Activated CD4-positive, alpha-beta memory T cell treated with anti-CD3 and anti-CD28 coated beads, Interleukin-2, amount 10 ng/mL, durations not matched to agents 7 days and 5 days (primary cell): Measurements from ENCODE around the gene KCNQ1OT1. TPM values are rescaled to one million over a fixed set of nuclear protein-coding genes. Genes with fewer than 3 reads are reported as not detected.

ENCODE experiments used
- CTCF ChIA-PET: fragments of 350-600 bp; sonication (Branson Sonifier 250); formaldehyde crosslinking; loops from one replicate; lab custom pipeline; 2021; ENCODE audit warnings: antibody characterized with exemption, inconsistent platforms; lab: Charles Lee
- POLR2A ChIA-PET: fragments of 350-600 bp; sonication (Branson Sonifier 250); formaldehyde crosslinking; loops from one replicate; lab custom pipeline; 2021; ENCODE audit warnings: antibody characterized with exemption; lab: Charles Lee
- DNase-seq: peaks from one replicate; pipeline ENCODE4 v3.0.0-alpha.2; 2020
- H3K27ac Mint-ChIP-seq: one replicate; pipeline ENCODE4 v1.8.0; 2021; ENCODE audit warnings: mild to moderate bottlenecking, mixed read lengths
- H3K27me3 Mint-ChIP-seq: one replicate; pipeline ENCODE4 v1.8.0; 2021; ENCODE audit warnings: mixed read lengths
- H3K36me3 Mint-ChIP-seq: one replicate; pipeline ENCODE4 v1.8.0; 2021; ENCODE audit warnings: low read depth, mixed read lengths
- H3K4me1 Mint-ChIP-seq: one replicate; pipeline ENCODE4 v1.8.0; 2021; ENCODE audit warnings: mixed read lengths
- H3K4me3 Mint-ChIP-seq: one replicate; pipeline ENCODE4 v1.8.0; 2021; ENCODE audit warnings: mild to moderate bottlenecking, mixed read lengths
- H3K9me3 Mint-ChIP-seq: one replicate; pipeline ENCODE4 v1.8.0; 2021; ENCODE audit warnings: mixed read lengths
- total RNA-seq, 2 experiments: library from RNA; stranded (reverse); gene quantifications; one replicate each; pipeline ENCODE4 v1.2.3, GENCODE V29; 2021

Gene KCNQ1OT1
- total RNA-seq, 2 experiments from 2014 or later = 0.25 to 0.28 TPM

DNA sequence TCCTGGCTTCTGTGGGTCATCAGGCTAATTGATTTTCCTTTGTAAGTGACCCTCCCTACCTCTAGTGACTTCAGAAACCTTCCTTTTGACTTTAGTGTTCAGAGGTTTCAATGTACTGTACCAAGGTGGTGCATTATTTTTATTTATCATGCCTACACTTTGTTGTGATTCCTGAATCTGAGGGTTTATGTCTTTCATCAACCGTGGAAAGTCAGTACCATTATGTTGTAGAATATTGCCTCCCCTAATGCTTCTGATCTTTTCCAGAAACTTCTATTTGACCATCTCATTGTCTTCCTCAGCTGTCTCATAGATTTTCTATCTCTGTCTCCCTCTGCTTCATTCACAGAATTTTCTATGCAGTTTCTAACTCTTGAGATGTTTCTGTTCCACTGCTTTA is 105.5 kb downstream of the KCNQ1OT1 start:
- POLR2A ChIA-PET = no interaction called here
- CTCF ChIA-PET = no interaction called here

GRCh38 chr11:2593393-2593950 is 106.3 kb downstream of the KCNQ1OT1 start:
- H3K27me3 Mint-ChIP-seq = no peaks in the 10 kb centered on the region
- H3K4me1 Mint-ChIP-seq = no peaks in the 10 kb centered on the region
- H3K4me3 Mint-ChIP-seq = no peak overlapping the region
- H3K36me3 Mint-ChIP-seq = no peaks in the 10 kb centered on the region
- H3K27ac Mint-ChIP-seq = no peak overlapping the region
- CTCF ChIA-PET = no interaction called here
- DNase-seq = no peak
- H3K9me3 Mint-ChIP-seq = peaks cover 10% of the 10 kb centered on the region
- POLR2A ChIA-PET = no interaction called here

More for the DNA sequence above, 105.5 kb downstream of the KCNQ1OT1 start:
- Mint-ChIP-seq H3K27ac (no peak overlapping the region), H3K4me1 (no peaks in the 10 kb centered on the region), H3K4me3 (no peak overlapping the region), H3K27me3 (no peaks in the 10 kb centered on the region), H3K36me3 (no peaks in the 10 kb centered on the region), H3K9me3 (peaks cover 14% of the 10 kb centered on the region)
- DNase-seq = no peak

GRCh38 chr11:2592559-2593392 is 107.0 kb downstream of the KCNQ1OT1 start:
- Mint-ChIP-seq H3K36me3 (no peaks in the 10 kb centered on the region), H3K27ac (no peak overlapping the region), H3K4me3 (no peak overlapping the region), H3K27me3 (no peaks in the 10 kb centered on the region), H3K9me3 (peaks cover 5% of the 10 kb centered on the region), H3K4me1 (no peaks in the 10 kb centered on the region)
- ChIA-PET CTCF (no interaction called here), POLR2A (no interaction called here)
- no peak for DNase-seq

- H3K36me3 Mint-ChIP-seq = no peaks in the 10 kb centered on the region
- no peaks in the 10 kb centered on the region for H3K27me3 Mint-ChIP-seq
- H3K9me3 Mint-ChIP-seq = no peaks in the 10 kb centered on the region
- no peak overlapping the region for H3K4me3 Mint-ChIP-seq
- no peak overlapping the region for H3K27ac Mint-ChIP-seq
- no peaks in the 10 kb centered on the region for H3K4me1 Mint-ChIP-seq
- CTCF ChIA-PET = no interaction called here
- POLR2A ChIA-PET = no interaction called here
- DNase-seq = no peak
Observed at GRCh38 chr11:2591805-2592204, 108.0 kb downstream of the KCNQ1OT1 start.

GRCh38 chr11:2590965-2591754 is 108.6 kb downstream of the KCNQ1OT1 start:
- Mint-ChIP-seq H3K27me3 (no peaks in the 10 kb centered on the region), H3K4me1 (no peaks in the 10 kb centered on the region), H3K4me3 (no peak overlapping the region), H3K27ac (no peak overlapping the region), H3K36me3 (no peaks in the 10 kb centered on the region), H3K9me3 (no peaks in the 10 kb centered on the region)
- DNase-seq = no peak
- CTCF ChIA-PET = no interaction called here
- POLR2A ChIA-PET = no interaction called here

DNA sequence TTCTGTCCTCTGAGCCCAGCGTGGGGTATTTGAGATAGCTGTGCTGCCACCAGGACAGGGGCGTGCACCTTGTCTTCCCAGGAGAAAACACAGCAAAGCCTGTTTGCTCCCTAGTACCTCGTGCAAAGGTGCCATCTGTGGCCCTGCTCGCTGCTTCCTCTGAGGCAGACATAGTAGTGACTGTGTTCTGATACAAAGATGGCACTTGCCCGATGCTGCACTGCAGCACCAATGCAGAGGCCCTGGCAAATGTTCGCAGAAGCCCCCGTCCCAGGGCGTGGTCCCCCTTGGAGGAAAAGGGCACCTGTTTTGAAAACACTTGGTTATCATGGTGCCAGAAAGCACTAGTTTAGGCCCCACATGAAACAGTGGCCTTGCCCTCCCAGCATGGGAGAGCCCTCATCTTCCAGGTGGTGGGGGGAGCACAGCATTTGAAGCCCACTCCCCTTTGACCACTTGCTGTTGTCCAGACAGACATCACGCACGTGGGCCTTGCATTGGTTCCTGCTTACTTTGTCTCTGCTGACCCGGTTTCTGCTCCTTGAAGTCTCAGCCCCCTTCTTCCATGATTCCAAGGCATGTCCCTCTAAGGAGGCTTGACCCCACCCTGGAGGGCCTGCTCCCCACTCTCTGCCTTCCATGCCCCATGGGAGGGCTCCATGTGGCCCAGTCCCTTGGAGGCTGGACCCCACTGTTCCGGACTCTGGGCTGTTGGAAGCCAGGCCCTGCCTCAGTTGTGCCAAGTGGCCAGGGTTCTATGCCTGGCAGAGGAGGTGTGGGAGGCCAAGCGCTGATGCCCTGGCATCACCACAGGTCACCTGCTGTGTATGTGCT is 109.4 kb downstream of the KCNQ1OT1 start:
- no peak overlapping the region for H3K4me3 Mint-ChIP-seq
- no peak for DNase-seq
- ChIA-PET CTCF (no interaction called here), POLR2A (no interaction called here)
- no peaks in the 10 kb centered on the region for H3K36me3 Mint-ChIP-seq
- H3K9me3 Mint-ChIP-seq = no peaks in the 10 kb centered on the region
- H3K4me1 Mint-ChIP-seq = no peaks in the 10 kb centered on the region
- H3K27ac Mint-ChIP-seq = no peak overlapping the region
- no peaks in the 10 kb centered on the region for H3K27me3 Mint-ChIP-seq

DNA sequence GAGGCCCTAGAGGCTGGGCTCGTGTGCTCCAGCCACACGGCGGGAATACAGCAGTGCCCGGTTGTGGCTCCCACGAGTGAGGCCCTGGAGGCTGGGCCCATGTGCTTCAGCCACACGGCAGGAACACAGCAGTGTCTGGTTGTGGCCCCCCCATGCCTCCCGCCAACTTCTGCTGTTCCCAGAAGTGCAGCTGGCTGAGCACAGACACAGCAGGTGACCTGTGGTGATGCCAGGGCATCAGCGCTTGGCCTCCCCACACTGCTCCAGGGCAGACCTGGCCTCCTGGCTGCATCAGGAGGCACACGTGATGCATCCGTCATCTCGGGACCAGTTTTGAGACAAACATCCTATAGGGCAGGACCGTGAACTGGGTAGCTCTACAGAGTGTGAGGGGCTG is 110.3 kb downstream of the KCNQ1OT1 start:
- H3K36me3 Mint-ChIP-seq = no peaks in the 10 kb centered on the region
- POLR2A ChIA-PET = no interaction called here
- DNase-seq = no peak
- no peak overlapping the region for H3K4me3 Mint-ChIP-seq
- CTCF ChIA-PET = no interaction called here
- no peaks in the 10 kb centered on the region for H3K4me1 Mint-ChIP-seq
- H3K9me3 Mint-ChIP-seq = no peaks in the 10 kb centered on the region
- H3K27ac Mint-ChIP-seq = no peak overlapping the region
- no peaks in the 10 kb centered on the region for H3K27me3 Mint-ChIP-seq

DNA sequence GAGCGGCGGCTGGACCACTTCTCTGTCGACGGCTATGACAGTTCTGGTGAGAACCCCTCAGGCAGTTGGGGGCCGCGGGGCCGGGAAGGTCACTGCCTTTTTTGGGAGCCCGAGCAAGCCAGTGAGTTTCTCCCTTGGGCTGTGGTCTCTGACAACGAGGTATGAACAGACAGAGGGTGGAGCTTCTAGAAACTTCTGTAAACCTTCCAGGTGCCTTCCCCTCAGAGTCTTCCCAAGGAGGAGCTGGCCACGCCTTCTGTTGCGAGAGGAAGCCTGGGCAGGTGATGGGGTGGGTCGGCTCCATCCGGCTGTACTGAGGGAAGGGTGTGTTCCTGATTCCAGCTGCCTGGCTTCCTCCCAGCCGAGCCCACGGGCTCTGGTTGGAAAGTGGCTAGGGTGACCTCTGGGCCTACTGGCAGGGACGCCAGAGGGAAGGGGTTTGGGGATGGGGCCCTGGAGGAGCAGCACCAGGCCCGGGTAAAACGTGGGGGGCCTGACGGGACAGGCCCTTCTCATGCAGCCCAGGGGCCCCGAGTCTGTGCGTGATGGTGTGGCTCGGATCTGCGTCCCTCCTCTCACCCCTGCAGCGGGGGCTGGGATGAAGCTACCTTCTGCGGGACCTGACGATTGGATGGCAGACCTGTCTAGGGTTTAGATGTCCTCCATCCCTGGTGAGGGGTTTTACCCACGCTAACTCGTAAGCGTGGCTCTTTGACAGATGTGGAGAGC is 110.8 kb downstream of the KCNQ1OT1 start:
- no peaks in the 10 kb centered on the region for H3K36me3 Mint-ChIP-seq
- H3K27me3 Mint-ChIP-seq = no peaks in the 10 kb centered on the region
- no peak for DNase-seq
- H3K9me3 Mint-ChIP-seq = no peaks in the 10 kb centered on the region
- no peak overlapping the region for H3K4me3 Mint-ChIP-seq
- no peak overlapping the region for H3K27ac Mint-ChIP-seq
- ChIA-PET CTCF (no interaction called here), POLR2A (no interaction called here)
- H3K4me1 Mint-ChIP-seq = no peaks in the 10 kb centered on the region

GRCh38 chr11:2587976-2588748 is 111.6 kb downstream of the KCNQ1OT1 start:
- Mint-ChIP-seq H3K4me1 (no peaks in the 10 kb centered on the region), H3K27me3 (no peaks in the 10 kb centered on the region), H3K9me3 (no peaks in the 10 kb centered on the region), H3K27ac (no peak overlapping the region), H3K36me3 (no peaks in the 10 kb centered on the region), H3K4me3 (no peak overlapping the region)
- POLR2A ChIA-PET = no interaction called here
- CTCF ChIA-PET = no interaction called here
- DNase-seq = no peak

- Mint-ChIP-seq H3K36me3 (no peaks in the 10 kb centered on the region), H3K4me3 (no peak overlapping the region), H3K4me1 (no peaks in the 10 kb centered on the region), H3K27me3 (no peaks in the 10 kb centered on the region), H3K27ac (no peak overlapping the region), H3K9me3 (no peaks in the 10 kb centered on the region)
- ChIA-PET CTCF (no interaction called here), POLR2A (no interaction called here)
- no peak for DNase-seq
Observed at GRCh38 chr11:2587132-2587930, 112.5 kb downstream of the KCNQ1OT1 start.

- Mint-ChIP-seq H3K9me3 (no peaks in the 10 kb centered on the region), H3K36me3 (no peaks in the 10 kb centered on the region), H3K27me3 (no peaks in the 10 kb centered on the region), H3K4me3 (no peak overlapping the region), H3K4me1 (no peaks in the 10 kb centered on the region), H3K27ac (no peak overlapping the region)
- CTCF ChIA-PET = no interaction called here
- DNase-seq = peak; percentile 14
- POLR2A ChIA-PET = no interaction called here
Observed at GRCh38 chr11:2586793-2587131, 113.0 kb downstream of the KCNQ1OT1 start.
